ENCODE data around the gene PNLIPRP2. TPM values are rescaled to one million over a fixed set of nuclear protein-coding genes. Genes with fewer than 3 reads are reported as not detected.

Gene PNLIPRP2
- total RNA-seq, 2 donors from 2014 or later = 455 to 2,069 TPM

DNA sequence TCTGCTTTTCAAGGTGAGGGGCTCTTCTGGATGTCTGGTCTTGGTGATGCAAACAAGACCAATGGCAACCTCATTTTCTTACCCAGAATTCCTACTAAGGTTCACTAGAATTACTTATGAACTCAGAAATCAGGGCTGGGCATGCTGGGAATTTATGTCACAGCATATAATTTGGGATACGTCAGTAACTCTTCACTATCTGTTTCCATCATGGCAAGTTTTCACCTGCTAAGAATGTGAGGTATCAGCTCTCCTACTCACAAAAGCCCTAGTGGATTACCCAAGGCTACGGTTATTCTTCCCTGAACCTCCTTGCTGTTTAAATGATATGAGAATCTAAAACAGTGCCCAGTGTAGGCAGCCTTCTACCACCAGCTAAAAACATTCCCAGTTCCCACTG, 53.1 kb downstream of the PNLIPRP2 start:
- Histone ChIP-seq H3K4me3 (no peak overlapping the region), H3K27ac (no peak overlapping the region), H3K4me1 (no peaks in the 10 kb centered on the region), H3K9me3 (no peaks in the 10 kb centered on the region), H3K36me3 (replicated peaks in 1 of 2; ENCODE audit: insufficient read depth in 1 of 2, low read depth in 2 of 2) (no peaks in the 10 kb centered on the region), H3K27me3 (no peaks in the 10 kb centered on the region)
- DNase-seq (no peak), ATAC-seq (no peak)
- intact Hi-C loops (cut with DNase I) = no loop called here
- WGBS, 2 donors = 83 to 100% methylated on average over 2 of the region's 2 CpGs
- TF ChIP-seq POLR2A (IDR thresholded peaks at IDR 0.05) = no peak
- TF ChIP-seq, protein P1, sequence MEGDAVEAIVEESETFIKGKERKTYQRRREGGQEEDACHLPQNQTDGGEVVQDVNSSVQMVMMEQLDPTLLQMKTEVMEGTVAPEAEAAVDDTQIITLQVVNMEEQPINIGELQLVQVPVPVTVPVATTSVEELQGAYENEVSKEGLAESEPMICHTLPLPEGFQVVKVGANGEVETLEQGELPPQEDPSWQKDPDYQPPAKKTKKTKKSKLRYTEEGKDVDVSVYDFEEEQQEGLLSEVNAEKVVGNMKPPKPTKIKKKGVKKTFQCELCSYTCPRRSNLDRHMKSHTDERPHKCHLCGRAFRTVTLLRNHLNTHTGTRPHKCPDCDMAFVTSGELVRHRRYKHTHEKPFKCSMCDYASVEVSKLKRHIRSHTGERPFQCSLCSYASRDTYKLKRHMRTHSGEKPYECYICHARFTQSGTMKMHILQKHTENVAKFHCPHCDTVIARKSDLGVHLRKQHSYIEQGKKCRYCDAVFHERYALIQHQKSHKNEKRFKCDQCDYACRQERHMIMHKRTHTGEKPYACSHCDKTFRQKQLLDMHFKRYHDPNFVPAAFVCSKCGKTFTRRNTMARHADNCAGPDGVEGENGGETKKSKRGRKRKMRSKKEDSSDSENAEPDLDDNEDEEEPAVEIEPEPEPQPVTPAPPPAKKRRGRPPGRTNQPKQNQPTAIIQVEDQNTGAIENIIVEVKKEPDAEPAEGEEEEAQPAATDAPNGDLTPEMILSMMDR (IDR thresholded peaks at IDR 0.05) = no peak

DNA sequence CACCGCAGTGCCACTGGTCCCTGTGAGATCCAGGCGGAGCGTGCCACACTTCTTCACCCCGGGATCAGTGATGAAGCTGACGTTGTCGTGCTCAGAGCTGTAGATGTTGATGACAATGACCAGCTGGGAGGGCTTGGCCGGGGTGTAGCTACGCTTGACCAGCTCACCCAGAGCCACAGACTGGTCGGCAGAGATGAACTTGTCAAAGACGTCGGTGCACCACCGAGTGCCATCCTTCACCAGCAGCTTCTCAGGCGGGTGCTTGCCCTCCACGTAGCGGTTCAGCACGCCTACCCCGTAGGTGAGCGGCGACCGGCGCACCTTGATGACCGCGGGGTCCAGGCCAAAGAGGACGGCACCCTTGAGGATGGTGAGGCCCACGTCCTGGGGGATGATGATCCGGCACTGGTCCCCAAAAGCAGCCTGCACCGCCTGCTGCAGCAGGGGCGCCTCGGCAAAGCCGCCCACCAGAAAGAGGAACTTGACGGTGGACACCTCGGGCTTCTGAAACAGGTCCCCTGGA, 54.2 kb downstream of the PNLIPRP2 start:
- Histone ChIP-seq H3K27me3 (no peaks in the 10 kb centered on the region), H3K9me3 (no peaks in the 10 kb centered on the region), H3K4me3 (no peak overlapping the region), H3K27ac (no peak overlapping the region), H3K36me3 (replicated peaks in 1 of 2; ENCODE audit: insufficient read depth in 1 of 2, low read depth in 2 of 2) (no peaks in the 10 kb centered on the region), H3K4me1 (no peaks in the 10 kb centered on the region)
- 86 to 93% methylated on average over 13 to 31 of the region's 32 CpGs for WGBS, 2 donors
- TF ChIP-seq POLR2A (IDR thresholded peaks at IDR 0.05) = no peak
- TF ChIP-seq, protein P1 (IDR thresholded peaks at IDR 0.05) = no peak
- intact Hi-C loops (cut with DNase I) = loop anchor here (5.0 kb wide), 1 partner anchor 497 kb away; no protein-coding TSS in a partner anchor
- DNase-seq (no peak), ATAC-seq (no peak)

DNA sequence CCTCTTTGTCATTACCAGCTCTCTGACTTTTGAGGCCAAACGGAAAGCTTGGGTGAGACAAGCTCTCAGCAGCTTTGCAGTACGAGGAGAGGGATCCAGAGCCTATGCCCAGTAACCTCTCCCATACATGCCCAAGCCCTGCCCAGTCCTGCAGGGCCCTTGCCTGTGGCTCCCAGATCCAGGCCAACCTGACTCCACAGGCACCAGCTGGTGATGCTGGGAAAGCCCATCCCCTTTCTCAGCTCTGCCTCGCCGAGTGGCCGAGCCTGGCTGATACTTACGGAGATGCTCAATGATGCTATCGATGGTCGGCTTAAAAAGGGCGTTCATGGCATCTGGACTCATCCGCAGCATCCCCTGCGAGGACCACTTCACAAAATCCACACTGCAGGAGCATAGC, 55.4 kb downstream of the PNLIPRP2 start:
- H3K4me3 ChIP-seq = no peak overlapping the region
- DNase-seq = no peak
- H3K4me1 ChIP-seq = no peaks in the 10 kb centered on the region
- no peaks in the 10 kb centered on the region for H3K9me3 ChIP-seq
- no peaks in the 10 kb centered on the region for H3K36me3 ChIP-seq (replicated peaks in 1 of 2; ENCODE audit: insufficient read depth in 1 of 2, low read depth in 2 of 2)
- no peak for ATAC-seq
- intact Hi-C loops (cut with DNase I) = loop anchor here (5.0 kb wide), 1 partner anchor 496 kb away; no protein-coding TSS in a partner anchor
- no peak overlapping the region for H3K27ac ChIP-seq
- WGBS, 2 donors = 88 to 89% methylated on average over 9 to 10 of the region's 11 CpGs
- TF ChIP-seq, protein P1 (IDR thresholded peaks at IDR 0.05) = no peak
- no peak for TF ChIP-seq POLR2A (IDR thresholded peaks at IDR 0.05)
- no peaks in the 10 kb centered on the region for H3K27me3 ChIP-seq

DNA sequence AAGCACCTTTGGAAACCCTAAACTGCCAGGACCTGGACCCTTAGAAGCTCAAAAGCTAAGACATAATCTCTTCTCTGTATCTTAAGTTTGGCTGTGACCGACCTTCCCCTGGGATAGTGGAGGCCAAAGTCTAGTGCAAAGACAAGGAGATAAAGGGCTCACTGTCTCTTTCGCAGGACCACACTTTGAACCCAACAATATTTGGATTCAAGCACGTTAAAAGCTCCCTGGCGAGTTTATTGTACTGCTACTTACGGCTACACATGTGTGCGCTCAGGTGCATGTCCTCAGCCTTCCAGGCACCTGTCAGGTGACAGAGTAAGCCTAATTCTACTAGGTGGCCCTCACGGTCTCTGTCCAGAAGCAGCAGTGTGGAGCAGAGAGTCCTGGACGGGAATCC, 55.9 kb downstream of the PNLIPRP2 start:
- intact Hi-C loops (cut with DNase I) = loop anchor here (5.0 kb wide), 1 partner anchor 496 kb away; no protein-coding TSS in a partner anchor
- Histone ChIP-seq H3K27me3 (no peaks in the 10 kb centered on the region), H3K27ac (no peak overlapping the region), H3K4me3 (no peak overlapping the region), H3K9me3 (no peaks in the 10 kb centered on the region), H3K36me3 (replicated peaks in 1 of 2; ENCODE audit: insufficient read depth in 1 of 2, low read depth in 2 of 2) (no peaks in the 10 kb centered on the region), H3K4me1 (no peaks in the 10 kb centered on the region)
- TF ChIP-seq, protein P1 (IDR thresholded peaks at IDR 0.05) = no peak
- TF ChIP-seq POLR2A (IDR thresholded peaks at IDR 0.05) = no peak
- DNase-seq (no peak), ATAC-seq (no peak)
- 62 to 81% methylated on average over 2 to 8 of the region's 8 CpGs for WGBS, 2 donors

- DNase-seq (no peak), ATAC-seq (no peak)
- Histone ChIP-seq H3K9me3 (no peaks in the 10 kb centered on the region), H3K4me3 (no peak overlapping the region), H3K4me1 (peaks cover 6% of the 10 kb centered on the region), H3K27me3 (no peaks in the 10 kb centered on the region), H3K36me3 (replicated peaks in 1 of 2; ENCODE audit: insufficient read depth in 1 of 2, low read depth in 2 of 2) (no peaks in the 10 kb centered on the region), H3K27ac (no peak overlapping the region)
- TF ChIP-seq, protein P1 (IDR thresholded peaks at IDR 0.05) = no peak
- no peak for TF ChIP-seq POLR2A (IDR thresholded peaks at IDR 0.05)
- intact Hi-C loops (cut with DNase I) = loop anchor here (5.0 kb wide), 1 partner anchor 493 kb away; no protein-coding TSS in a partner anchor
- 90 to 94% methylated on average over 15 of the region's 15 CpGs for WGBS, 2 donors
Observed at GRCh38 chr10:116679351-116679750, 58.6 kb downstream of the PNLIPRP2 start.

Measured in body of pancreas (tissue), 4 donors.